ENCODE results near the gene MLLT10.

GRCh38 chr10:21650353-21650752 lies 116.3 kb downstream of the MLLT10 start:
- TF ChIP-seq CTCF (IDR thresholded peaks at IDR 0.05; ENCODE audit: low read length) = no peak
- no peak for TF ChIP-seq EZH2 (IDR thresholded peaks at IDR 0.05; ENCODE audit: borderline replicate concordance, low read length)
